ENCODE measurements around the gene VAV1.
A peak's percentile ranks its signal among the peaks of the same experiment; 100 is the strongest.
"Not testable (repeated sequence)": the region's sequence is repeated elsewhere in the genome, so short reads cannot be mapped to it uniquely, and the experiment has no call there.

The VAV1 gene

GRCh38 chr19:6820237-6820636 is 47.7 kb downstream of the VAV1 start:
- no peak for DNase-seq

- no peak for DNase-seq
These were observed 49.3 kb downstream of the VAV1 start for GRCh38 chr19:6821639-6822310.

- DNase-seq, result peak; percentile 20
These were observed 49.8 kb downstream of the VAV1 start for GRCh38 chr19:6822311-6822670.

- DNase-seq, result no peak
These were observed 52.7 kb downstream of the VAV1 start for GRCh38 chr19:6825076-6825774.

- DNase-seq, result no peak
These were observed 53.9 kb downstream of the VAV1 start for GRCh38 chr19:6826281-6826920.

GRCh38 chr19:6828306-6828697 is 55.8 kb downstream of the VAV1 start:
- DNase-seq, result no peak

GRCh38 chr19:6828698-6829633 is 56.5 kb downstream of the VAV1 start:
- no peak for DNase-seq

- DNase-seq, result not testable (repeated sequence)
These were observed 57.3 kb downstream of the VAV1 start for GRCh38 chr19:6829829-6830228.

- DNase-seq, result not testable (repeated sequence)
These were observed 58.6 kb downstream of the VAV1 start for GRCh38 chr19:6831084-6831483.

- no peak for DNase-seq
These were observed 59.9 kb downstream of the VAV1 start for GRCh38 chr19:6832412-6832811.

GRCh38 chr19:6833166-6833790 is 60.8 kb downstream of the VAV1 start:
- DNase-seq, result no peak

- DNase-seq, result no peak
These were observed 61.9 kb downstream of the VAV1 start for GRCh38 chr19:6834433-6834832.

GRCh38 chr19:6835501-6835900 is 63.0 kb downstream of the VAV1 start:
- no peak for DNase-seq

GRCh38 chr19:6837525-6837924 is 65.0 kb downstream of the VAV1 start:
- DNase-seq, result no peak

- DNase-seq, result no peak
These were observed 65.7 kb downstream of the VAV1 start for GRCh38 chr19:6838062-6838655.

GRCh38 chr19:6842871-6843607 is 70.5 kb downstream of the VAV1 start:
- DNase-seq, result no peak

GRCh38 chr19:6847828-6848200 is 75.3 kb downstream of the VAV1 start:
- DNase-seq, result no peak

GRCh38 chr19:6848986-6849385 is 76.5 kb downstream of the VAV1 start:
- DNase-seq, result no peak

- no peak for DNase-seq
These were observed 77.4 kb downstream of the VAV1 start for GRCh38 chr19:6849876-6850275.

GRCh38 chr19:6851359-6851758 is 78.9 kb downstream of the VAV1 start:
- no peak for DNase-seq

GRCh38 chr19:6852001-6852400 is 79.5 kb downstream of the VAV1 start:
- DNase-seq, result no peak

GRCh38 chr19:6853868-6854267 is 81.4 kb downstream of the VAV1 start:
- no peak for DNase-seq
